Smooth muscle cell of the brain vasculature (primary cell): Measurements from ENCODE around the gene DCC.

Experiments used
- DNase-seq: peaks from one replicate; pipeline ENCODE4 v3.0.0-alpha.2; 2012; ENCODE audit warnings: low read depth, low spot score

Gene DCC

GRCh38 chr18:52426041-52426440 is 86.0 kb downstream of the DCC start:
- DNase-seq = no peak

GRCh38 chr18:52426462-52426861 is 86.5 kb downstream of the DCC start:
- no peak for DNase-seq

- DNase-seq = no peak
These were observed 87.7 kb downstream of the DCC start for GRCh38 chr18:52427521-52428175.

- DNase-seq = no peak
These were observed 91.7 kb downstream of the DCC start for GRCh38 chr18:52431683-52432082.

- DNase-seq = no peak
These were observed 93.8 kb downstream of the DCC start for GRCh38 chr18:52433797-52434196.

GRCh38 chr18:52435301-52435700 is 95.3 kb downstream of the DCC start:
- DNase-seq = no peak

- DNase-seq = no peak
These were observed 97.2 kb downstream of the DCC start for GRCh38 chr18:52437161-52437560.

GRCh38 chr18:52439457-52439856 is 99.5 kb downstream of the DCC start:
- DNase-seq = no peak

GRCh38 chr18:52441794-52442193 is 101.8 kb downstream of the DCC start:
- DNase-seq = no peak

GRCh38 chr18:52442686-52443085 is 102.7 kb downstream of the DCC start:
- DNase-seq = no peak

GRCh38 chr18:52451256-52451655 is 111.3 kb downstream of the DCC start:
- no peak for DNase-seq

- no peak for DNase-seq
These were observed 111.9 kb downstream of the DCC start for GRCh38 chr18:52451851-52452250.

GRCh38 chr18:52452427-52452826 is 112.4 kb downstream of the DCC start:
- DNase-seq = no peak

- no peak for DNase-seq
These were observed 119.9 kb downstream of the DCC start for GRCh38 chr18:52459890-52460289.

GRCh38 chr18:52462853-52463252 is 122.9 kb downstream of the DCC start:
- DNase-seq = no peak

GRCh38 chr18:52465391-52465790 is 125.4 kb downstream of the DCC start:
- DNase-seq = no peak

GRCh38 chr18:52468496-52468895 is 128.5 kb downstream of the DCC start:
- DNase-seq = no peak

- no peak for DNase-seq
These were observed 135.3 kb downstream of the DCC start for GRCh38 chr18:52475325-52475724.

GRCh38 chr18:52481116-52481515 is 141.1 kb downstream of the DCC start:
- DNase-seq = no peak

- DNase-seq = no peak
These were observed 145.0 kb downstream of the DCC start for GRCh38 chr18:52484977-52485376.

- no peak for DNase-seq
These were observed 146.1 kb downstream of the DCC start for GRCh38 chr18:52486052-52486451.

GRCh38 chr18:52489396-52490306 is 149.7 kb downstream of the DCC start:
- DNase-seq = no peak

GRCh38 chr18:52496426-52496825 is 156.4 kb downstream of the DCC start:
- no peak for DNase-seq
